H1 (cell line): ENCODE results near the gene ZBTB46. TPM values are rescaled to one million over a fixed set of nuclear protein-coding genes. Genes with fewer than 3 reads are reported as not detected.

Source experiments
- CTCF ChIA-PET: fragments of 300-600 bp; sonication (Branson Sonifier 250); formaldehyde crosslinking; loops from one replicate; lab custom pipeline; 2021; ENCODE audit not compliant: partially characterized antibody; lab: Charles Lee
- POLR2A ChIA-PET: fragments of 300-600 bp; sonication (Branson Sonifier 250); formaldehyde crosslinking; loops from one replicate; lab custom pipeline; 2021; ENCODE audit warnings: inconsistent platforms; ENCODE audit not compliant: partially characterized antibody; lab: Charles Lee
- DNase-seq, 2 experiments: peaks; one replicate each; pipeline versions ENCODE4 v3.0.0 to v3.0.0-alpha.2; 2010 to 2022; ENCODE audit warnings: low spot score in 2 of 2, low read depth in 1 of 2, mixed read lengths in 1 of 2
- FAIRE-seq: peaks from 2 replicates; lab custom pipeline; 2011; peaks lifted over from hg19 to GRCh38; lab: Jason Lieb, UNC
- H2AFZ ChIP-seq: 2 replicates; pipeline ENCODE4 v1.8.1; 2012; ENCODE audit warnings: low read length, inconsistent platforms
- H2AK5ac ChIP-seq: 2 replicates; pipeline ENCODE4 v1.6.1; 2013; ENCODE audit warnings: low read depth, low read length
- H2BK120ac ChIP-seq: replicated peaks from 2 replicates; pipeline ENCODE3; 2013; ENCODE audit warnings: low read depth, low read length, inconsistent platforms
- H2BK12ac ChIP-seq: 2 replicates; pipeline ENCODE4 v1.6.1; 2013; ENCODE audit warnings: low read depth, low read length
- H2BK15ac ChIP-seq: 2 replicates; pipeline ENCODE4 v1.6.1; 2013; ENCODE audit warnings: low read length
- H2BK20ac ChIP-seq: 2 replicates; pipeline ENCODE4 v1.6.1; 2013; ENCODE audit warnings: low read length
- H2BK5ac ChIP-seq: 2 replicates; pipeline ENCODE4 v1.6.1; 2013; ENCODE audit warnings: low read depth, low read length
- H3K14ac ChIP-seq: 2 replicates; pipeline ENCODE4 v1.6.1; 2013; ENCODE audit warnings: inconsistent platforms; ENCODE audit not compliant: insufficient read length
- H3K18ac ChIP-seq: 2 replicates; pipeline ENCODE4 v1.6.1; 2013; ENCODE audit warnings: low read length; ENCODE audit errors: extremely low read depth
- H3K23ac ChIP-seq: 2 replicates; pipeline ENCODE4 v1.6.1; 2013; ENCODE audit warnings: inconsistent platforms; ENCODE audit not compliant: insufficient read length
- H3K23me2 ChIP-seq: 2 replicates; pipeline ENCODE4 v1.6.1; 2013; ENCODE audit warnings: low read depth, low read length
- H3K27ac ChIP-seq: 2 replicates; pipeline ENCODE4 v1.6.1; 2011; ENCODE audit warnings: low read depth, low read length, inconsistent platforms
- H3K27me3 ChIP-seq, 4 experiments: replicated peaks in 1 of 4; 1 replicate in 1 of 4; 2 replicates in 3 of 4; pipeline versions ENCODE4 v1.6.1 to v1.8.1; 2011 to 2013; ENCODE audit warnings: low read length in 3 of 4, mild to moderate bottlenecking in 3 of 4, inconsistent platforms in 2 of 4, mixed read lengths in 2 of 4, moderate library complexity in 1 of 4; ENCODE audit not compliant: control insufficient read depth in 3 of 4, insufficient read depth in 3 of 4; ENCODE audit errors: extremely low read depth in 1 of 4
- H3K36me3 ChIP-seq, 4 experiments: 2 replicates each; pipeline versions ENCODE4 v1.6.1 to v1.8.1; 2011 to 2013; ENCODE audit warnings: mild to moderate bottlenecking in 4 of 4, low read length in 3 of 4, moderate library complexity in 2 of 4, control low read depth in 1 of 4, inconsistent platforms in 1 of 4; ENCODE audit not compliant: insufficient read depth in 4 of 4, control insufficient read depth in 2 of 4
- H3K4ac ChIP-seq: replicated peaks from 2 replicates; pipeline ENCODE3; 2013; ENCODE audit warnings: low read length, low read depth, mixed read lengths, inconsistent platforms; ENCODE audit not compliant: insufficient read length
- H3K4me1 ChIP-seq, 4 experiments: replicated peaks in 1 of 4; 1 replicate in 1 of 4; 2 replicates in 3 of 4; pipeline versions ENCODE4 v1.6.1 to v1.8.1; 2011 to 2013; ENCODE audit warnings: low read length in 3 of 4, inconsistent platforms in 2 of 4, mixed read lengths in 1 of 4; ENCODE audit not compliant: insufficient read depth in 4 of 4, control insufficient read depth in 3 of 4
- H3K4me2 ChIP-seq, 2 experiments: 2 replicates each; pipeline versions ENCODE4 v1.6.1 to v1.8.1; 2011 to 2013; ENCODE audit warnings: low read depth in 2 of 2, low read length in 2 of 2, control low read depth in 1 of 2, inconsistent platforms in 1 of 2, mild to moderate bottlenecking in 1 of 2; ENCODE audit not compliant: insufficient read depth in 1 of 2
- H3K4me3 ChIP-seq, 4 experiments: fragments of 200-600, 300-600 bp in 1 of 4; sonication (generic), shearing (Covaris generic), sonication (Bioruptor Twin) in 1 of 4; 2 replicates each; pipeline versions ENCODE4 v1.5.1 to v1.8.1; 2011 to 2016; ENCODE audit warnings: low read length in 4 of 4, low read depth in 3 of 4, control low read depth in 2 of 4, inconsistent platforms in 2 of 4, mild to moderate bottlenecking in 2 of 4, mixed read lengths in 1 of 4, moderate library complexity in 1 of 4; ENCODE audit not compliant: insufficient read depth in 2 of 4; ENCODE audit errors: extremely low read depth in 1 of 4
- H3K56ac ChIP-seq: replicated peaks from 2 replicates; pipeline ENCODE3; 2013; ENCODE audit warnings: low read depth, mild to moderate bottlenecking, mixed read lengths, low read length, inconsistent platforms; ENCODE audit not compliant: insufficient read length
- H3K79me1 ChIP-seq: 2 replicates; pipeline ENCODE4 v1.6.1; 2013; ENCODE audit warnings: low read depth, low read length, control low read depth
- H3K79me2 ChIP-seq, 2 experiments: 2 replicates each; pipeline versions ENCODE4 v1.6.1 to v1.8.1; 2012 to 2013; ENCODE audit warnings: low read length in 2 of 2, mild to moderate bottlenecking in 2 of 2, inconsistent platforms in 1 of 2; ENCODE audit not compliant: insufficient read depth in 2 of 2, control insufficient read depth in 1 of 2
- H3K9ac ChIP-seq, 4 experiments: replicated peaks in 1 of 4; 1 replicate in 1 of 4; 2 replicates in 3 of 4; pipeline versions ENCODE4 v1.6.1 to v1.8.1; 2011 to 2013; ENCODE audit warnings: low read depth in 3 of 4, low read length in 3 of 4, control low read depth in 2 of 4, mild to moderate bottlenecking in 2 of 4, moderate library complexity in 2 of 4, inconsistent platforms in 1 of 4; ENCODE audit errors: extremely low read depth in 1 of 4
- H3K9me3 ChIP-seq, 2 experiments: 2 replicates each; pipeline versions ENCODE4 v1.6.1 to v1.8.1; 2012 to 2013; ENCODE audit warnings: mild to moderate bottlenecking in 2 of 2, moderate library complexity in 2 of 2, control low read depth in 1 of 2, inconsistent platforms in 1 of 2, low read depth in 1 of 2, low read length in 1 of 2, mixed read lengths in 1 of 2; ENCODE audit not compliant: insufficient read depth in 2 of 2
- H4K20me1 ChIP-seq, 2 experiments: replicated peaks in 1 of 2; 2 replicates each; pipeline versions ENCODE3 to v1.8.1; 2011 to 2013; ENCODE audit warnings: inconsistent platforms in 2 of 2, low read length in 2 of 2, mild to moderate bottlenecking in 1 of 2; ENCODE audit not compliant: insufficient read depth in 2 of 2, control insufficient read depth in 1 of 2
- H4K5ac ChIP-seq: 2 replicates; pipeline ENCODE4 v1.6.1; 2013; ENCODE audit warnings: low read length, low read depth, mixed read lengths, inconsistent platforms; ENCODE audit not compliant: insufficient read length
- H4K8ac ChIP-seq: 2 replicates; pipeline ENCODE4 v1.8.0; 2013; ENCODE audit warnings: mild to moderate bottlenecking, moderate library complexity, low read length, inconsistent platforms; ENCODE audit not compliant: insufficient read depth; ENCODE audit errors: extremely low read depth
- H4K91ac ChIP-seq: replicated peaks from 2 replicates; pipeline ENCODE3; 2013; ENCODE audit warnings: low read length, mixed read lengths, inconsistent platforms; ENCODE audit not compliant: insufficient read length
- PHF8 ChIP-seq: fragments of 200-600 bp; sonication (generic); conservative IDR thresholded peaks from 2 replicates; pipeline ENCODE4 v1.7.1; 2012; ENCODE audit warnings: low read depth, mild to moderate bottlenecking, inconsistent platforms, low read length, moderate library complexity
- RAD21 ChIP-seq, 2 experiments: IDR thresholded peaks in 1 of 2; conservative IDR thresholded peaks in 1 of 2; 2 replicates each; pipeline ENCODE4 v1.6.1; 2011; ENCODE audit warnings: low read depth in 2 of 2, low read length in 2 of 2, improper control_type of control experiment in 1 of 2, inconsistent platforms in 1 of 2, mild to moderate bottlenecking in 1 of 2, moderate library complexity in 1 of 2
- RBBP5 ChIP-seq: IDR thresholded peaks from 2 replicates; pipeline ENCODE4 v1.7.1; 2012; ENCODE audit warnings: low read depth, mild to moderate bottlenecking, inconsistent platforms, low read length, moderate library complexity, borderline replicate concordance
- SP4 ChIP-seq: IDR thresholded peaks from 2 replicates; pipeline ENCODE4 v1.6.1; 2012; ENCODE audit warnings: low read length, inconsistent platforms
- WGBS, 2 experiments: shearing (Covaris generic) in 1 of 2; methylation state at CpG; one replicate each; pipeline versions ENCODE4 v1.1.6 to v1.1.7; 2013 to 2015; ENCODE audit warnings: low lambda C conversion rate in 2 of 2, mixed read lengths in 2 of 2, inconsistent platforms in 1 of 2, low coverage in 1 of 2, missing lambda C conversion rate in 1 of 2; ENCODE audit not compliant: insufficient replicate concordance in 2 of 2, insufficient coverage in 1 of 2, insufficient read length in 1 of 2; ENCODE audit errors: extremely low coverage in 1 of 2, missing lambda C conversion rate in 1 of 2; 5-methylcytosine and 5-hydroxymethylcytosine counted together
- polyA plus RNA-seq, 7 experiments: library from polyadenylated mRNA; depleted of rRNA in 3 of 7; stranded (reverse) in 5 of 7; unstranded in 2 of 7; fragments of >200 nt in 5 of 7; fragments of 200-250 nt in 2 of 7; gene quantifications; 1 replicate in 5 of 7; 2 replicates in 1 of 7; 4 replicates in 1 of 7; pipeline versions ENCODE4 v1.2.1 to v1.2.3, GENCODE V29; 2011 to 2013; ENCODE audit warnings: missing spikeins in 2 of 7, mixed read lengths in 2 of 7
- total RNA-seq: library from RNA; stranded (reverse); fragmentation: NEBNext Ultra II Directional; extraction: Animal tissue kit (Norgen Biotek cat#: 25700); gene quantifications from 2 replicates; pipeline ENCODE4 v1.2.1, GENCODE V29; 2021

ZBTB46 gene
- total and polyA plus RNA-seq, 2 of the 8 experiments (the other 6 are each of a cell fraction or from before 2014, with no cell fraction given): 6.4 to 22.4 TPM

- no peak overlapping the region for H2AFZ ChIP-seq
- CTCF ChIA-PET: interaction anchor here (0.6 to 15.2 kb wide), 11 partner anchors 10 to 318 kb away, joined by 3 to 191 read pairs (median 3); partner anchors contain the start of genes ARFRP1 and ZGPAT
- no peak overlapping the region for H4K5ac ChIP-seq
- no peaks in the 10 kb centered on the region; a peak in 1 of 7 replicates for H3K4me1 ChIP-seq
- H2BK12ac ChIP-seq: no peak overlapping the region; the same call in 1 of the 2 replicates
- no peak overlapping the region for H3K27ac ChIP-seq
- FAIRE-seq (no peak), DNase-seq (no peak)
- H2BK5ac ChIP-seq: no peak overlapping the region; the same call in 1 of the 2 replicates
- no peak overlapping the region for H3K56ac ChIP-seq
- WGBS, 2 experiments: 94% methylated on average over 30 of the region's 30 CpGs; no CpG with 5 or more reads in 1 of the 2 experiments
- no peak overlapping the region for H2BK120ac ChIP-seq
- H4K20me1 ChIP-seq: peaks cover 2 to 14% of the 10 kb centered on the region in 2 experiments
- H3K23me2 ChIP-seq: no peaks in the 10 kb centered on the region
- H3K9ac ChIP-seq: no peak overlapping the region
- TF ChIP-seq RAD21 (IDR thresholded peaks at IDR 0.05 in 1 of 2, conservative IDR thresholded peaks at IDR 0.05 in 1 of 2; ENCODE audit: low read depth in 2 of 2, low read length in 2 of 2) (no peak), PHF8 (no peak), RBBP5 (no peak), SP4 (no peak)
- TF ChIP-seq, all 59 proteins: peak for 0
- Histone ChIP-seq H3K79me1 (peaks cover 9% of the 10 kb centered on the region), H3K4me2 (no peak overlapping the region), H2AK5ac (no peak overlapping the region), H4K91ac (no peak overlapping the region), H3K18ac (no peak overlapping the region), H3K27me3 (no peaks in the 10 kb centered on the region), H2BK20ac (no peak overlapping the region), H3K23ac (no peak overlapping the region), H4K8ac (no peak overlapping the region; the same call in 1 of the 2 replicates), H3K4me3 (no peak overlapping the region), H3K36me3 (peaks cover 0 to 2% (median under 1%) of the 10 kb centered on the region in 4 experiments; a peak in 4 of 8 replicates), H3K9me3 (no peaks in the 10 kb centered on the region), H3K14ac (no peak overlapping the region), H3K79me2 (peaks cover 0 to 20% of the 10 kb centered on the region in 2 experiments; a peak in 1 of 4 replicates), H3K4ac (no peak overlapping the region), H2BK15ac (no peak overlapping the region)
- POLR2A ChIA-PET: interaction anchor here (1.0 to 1.1 kb wide), 3 partner anchors 9 to 53 kb away, joined by 3 read pairs; no protein-coding TSS in a partner anchor
These were observed 35.8 kb downstream of the ZBTB46 start for GRCh38 chr20:63795178-63795830.
